Right atrium auricular region (tissue), 2 donors: Measurements from ENCODE around the gene BCL2. TPM values are rescaled to one million over a fixed set of nuclear protein-coding genes. Genes with fewer than 3 reads are reported as not detected.

ENCODE experiments used
- DNase-seq: peaks from one replicate; pipeline ENCODE4 v3.0.0-alpha.2; 2019; ENCODE audit warnings: low spot score
- H3K27ac ChIP-seq, 2 donors: fragments of 200-600 bp; sonication (generic); 1 replicate in 1 of 2; 2 replicates in 1 of 2; pipeline ENCODE4 v1.5.1; 2016 to 2019
- H3K27me3 ChIP-seq, 2 donors: fragments of 200-600 bp; sonication (generic); one replicate each; pipeline versions ENCODE4 v1.5.1 to v1.6.0; 2017 to 2019
- H3K36me3 ChIP-seq: fragments of 200-600 bp; sonication (generic); one replicate; pipeline ENCODE4 v1.5.1; 2016
- H3K4me1 ChIP-seq, 2 donors: fragments of 200-600 bp; sonication (generic); one replicate each; pipeline versions ENCODE4 v1.5.1 to v1.6.0; 2017 to 2019
- H3K4me3 ChIP-seq, 2 donors: fragments of 200-600 bp; sonication (generic); 1 replicate in 1 of 2; 2 replicates in 1 of 2; pipeline ENCODE4 v1.5.1; 2017 to 2019; ENCODE audit warnings: mild to moderate bottlenecking in 1 of 2, moderate library complexity in 1 of 2
- H3K9me3 ChIP-seq, 2 donors: fragments of 200-600 bp; sonication (generic); one replicate each; pipeline ENCODE4 v1.5.1; 2019
- total RNA-seq, 2 donors: library from RNA; depleted of rRNA; stranded (reverse); fragments of >200 nt; gene quantifications; one replicate each; pipeline ENCODE4 v1.1.0, GENCODE V29; 2016
- TF ChIP-seq, protein P1 (sequence below), 2 donors: fragments of 200-600 bp; sonication (generic); IDR thresholded peaks; one replicate each; pipeline ENCODE4 v1.5.1; 2019; ENCODE audit warnings: antibody characterized with exemption in 2 of 2

The BCL2 gene
- total RNA-seq, 2 donors from 2014 or later = 6.5 to 8.0 TPM

DNA sequence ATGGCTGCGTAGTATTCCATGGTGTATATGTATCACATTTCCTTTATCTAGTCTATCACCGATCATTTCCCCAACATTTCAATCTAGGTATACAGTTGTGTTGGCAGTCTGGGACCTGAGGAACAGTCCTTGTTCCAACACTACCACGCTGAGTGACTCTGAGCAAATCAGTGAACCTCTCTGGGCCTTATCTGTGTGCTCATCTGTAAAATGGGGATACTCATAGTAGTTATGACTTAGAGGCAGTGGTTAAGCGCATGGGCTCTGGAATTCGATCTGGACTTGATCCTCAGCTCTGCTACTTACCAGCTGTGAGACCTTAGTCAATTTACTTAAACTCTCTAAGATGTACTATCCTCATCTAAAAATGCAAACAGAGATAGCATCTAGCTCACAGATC is 85.1 kb downstream of the BCL2 start:
- DNase-seq = no peak
- no peak overlapping the region for H3K27ac ChIP-seq
- peaks cover 0 to 25% of the 10 kb centered on the region in 2 donors for H3K4me1 ChIP-seq
- H3K27me3 ChIP-seq = no peaks in the 10 kb centered on the region
- H3K36me3 ChIP-seq = no peaks in the 10 kb centered on the region
- H3K9me3 ChIP-seq = no peaks in the 10 kb centered on the region
- TF ChIP-seq, protein P1, sequence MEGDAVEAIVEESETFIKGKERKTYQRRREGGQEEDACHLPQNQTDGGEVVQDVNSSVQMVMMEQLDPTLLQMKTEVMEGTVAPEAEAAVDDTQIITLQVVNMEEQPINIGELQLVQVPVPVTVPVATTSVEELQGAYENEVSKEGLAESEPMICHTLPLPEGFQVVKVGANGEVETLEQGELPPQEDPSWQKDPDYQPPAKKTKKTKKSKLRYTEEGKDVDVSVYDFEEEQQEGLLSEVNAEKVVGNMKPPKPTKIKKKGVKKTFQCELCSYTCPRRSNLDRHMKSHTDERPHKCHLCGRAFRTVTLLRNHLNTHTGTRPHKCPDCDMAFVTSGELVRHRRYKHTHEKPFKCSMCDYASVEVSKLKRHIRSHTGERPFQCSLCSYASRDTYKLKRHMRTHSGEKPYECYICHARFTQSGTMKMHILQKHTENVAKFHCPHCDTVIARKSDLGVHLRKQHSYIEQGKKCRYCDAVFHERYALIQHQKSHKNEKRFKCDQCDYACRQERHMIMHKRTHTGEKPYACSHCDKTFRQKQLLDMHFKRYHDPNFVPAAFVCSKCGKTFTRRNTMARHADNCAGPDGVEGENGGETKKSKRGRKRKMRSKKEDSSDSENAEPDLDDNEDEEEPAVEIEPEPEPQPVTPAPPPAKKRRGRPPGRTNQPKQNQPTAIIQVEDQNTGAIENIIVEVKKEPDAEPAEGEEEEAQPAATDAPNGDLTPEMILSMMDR (IDR thresholded peaks at IDR 0.05) = no peak
- H3K4me3 ChIP-seq = no peak overlapping the region

- TF ChIP-seq, protein P1 (IDR thresholded peaks at IDR 0.05) = no peak
- DNase-seq = no peak
- Histone ChIP-seq H3K4me1 (peaks cover 0 to 15% of the 10 kb centered on the region in 2 donors), H3K9me3 (no peaks in the 10 kb centered on the region), H3K27ac (no peak overlapping the region), H3K4me3 (no peak overlapping the region), H3K36me3 (no peaks in the 10 kb centered on the region), H3K27me3 (no peaks in the 10 kb centered on the region)
Observed at GRCh38 chr18:63233334-63233733, 86.2 kb downstream of the BCL2 start.

- Histone ChIP-seq H3K36me3 (no peaks in the 10 kb centered on the region), H3K4me3 (no peak overlapping the region), H3K4me1 (peaks cover 0 to 10% of the 10 kb centered on the region in 2 donors), H3K27ac (no peak overlapping the region), H3K9me3 (no peaks in the 10 kb centered on the region), H3K27me3 (no peaks in the 10 kb centered on the region)
- no peak for DNase-seq
- TF ChIP-seq, protein P1 (IDR thresholded peaks at IDR 0.05) = no peak
Observed at GRCh38 chr18:63232826-63233225, 86.7 kb downstream of the BCL2 start.

GRCh38 chr18:63229971-63230370 is 89.6 kb downstream of the BCL2 start:
- Histone ChIP-seq H3K4me1 (no peaks in the 10 kb centered on the region), H3K36me3 (no peaks in the 10 kb centered on the region), H3K27ac (no peak overlapping the region), H3K27me3 (no peaks in the 10 kb centered on the region), H3K9me3 (peaks cover 0 to 5% of the 10 kb centered on the region in 2 donors), H3K4me3 (no peak overlapping the region)
- TF ChIP-seq, protein P1 (IDR thresholded peaks at IDR 0.05) = no peak
- DNase-seq = no peak

- DNase-seq = no peak
- no peaks in the 10 kb centered on the region for H3K4me1 ChIP-seq
- H3K27me3 ChIP-seq = no peaks in the 10 kb centered on the region
- H3K4me3 ChIP-seq = no peak overlapping the region
- H3K27ac ChIP-seq = no peak overlapping the region
- H3K9me3 ChIP-seq = peaks cover 0 to 5% of the 10 kb centered on the region in 2 donors
- TF ChIP-seq, protein P1 (IDR thresholded peaks at IDR 0.05) = no peak
- no peaks in the 10 kb centered on the region for H3K36me3 ChIP-seq
Observed at GRCh38 chr18:63225434-63225833, 94.1 kb downstream of the BCL2 start.

DNA sequence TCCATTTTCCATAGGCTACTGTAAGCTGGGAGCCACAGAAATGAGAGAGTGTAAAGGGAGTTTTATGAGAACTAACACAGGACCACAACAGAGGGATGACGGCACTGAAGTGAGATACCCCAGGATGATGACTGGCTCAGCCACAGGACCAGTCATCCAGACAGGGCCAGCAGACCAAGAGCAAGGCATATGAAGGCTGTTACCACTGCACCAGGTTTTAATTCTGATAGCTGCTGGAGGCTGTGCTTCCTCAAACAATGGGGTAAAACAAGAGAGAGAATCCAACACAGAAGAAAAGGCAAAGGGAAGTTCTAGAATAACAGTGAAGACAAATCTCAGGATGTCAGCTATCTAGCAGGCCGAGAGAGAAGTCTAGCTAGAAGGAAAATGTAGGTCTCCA is 94.9 kb downstream of the BCL2 start:
- TF ChIP-seq, protein P1 (IDR thresholded peaks at IDR 0.05) = no peak
- Histone ChIP-seq H3K4me1 (no peaks in the 10 kb centered on the region), H3K27me3 (no peaks in the 10 kb centered on the region), H3K4me3 (no peak overlapping the region), H3K36me3 (no peaks in the 10 kb centered on the region), H3K9me3 (peaks cover 0 to 5% of the 10 kb centered on the region in 2 donors), H3K27ac (no peak overlapping the region)
- DNase-seq = no peak
